H1 (cell line): ENCODE measurements around the gene POLR1D. TPM values are rescaled to one million over a fixed set of nuclear protein-coding genes. Genes with fewer than 3 reads are reported as not detected.

ENCODE experiments used
- ASH2L ChIP-seq: fragments of 200-600, 300-600 bp; sonication (generic); IDR thresholded peaks from one replicate; pipeline ENCODE4 v1.7.1; 2017; ENCODE audit warnings: low read length
- polyA plus RNA-seq, 7 experiments: library from polyadenylated mRNA; depleted of rRNA in 3 of 7; stranded (reverse) in 5 of 7; unstranded in 2 of 7; fragments of >200 nt in 5 of 7; fragments of 200-250 nt in 2 of 7; gene quantifications; 1 replicate in 5 of 7; 2 replicates in 1 of 7; 4 replicates in 1 of 7; pipeline versions ENCODE4 v1.2.1 to v1.2.3, GENCODE V29; 2011 to 2013; ENCODE audit warnings: missing spikeins in 2 of 7, mixed read lengths in 2 of 7
- total RNA-seq: library from RNA; stranded (reverse); fragmentation: NEBNext Ultra II Directional; extraction: Animal tissue kit (Norgen Biotek cat#: 25700); gene quantifications from 2 replicates; pipeline ENCODE4 v1.2.1, GENCODE V29; 2021
- TF ChIP-seq, protein P1 (sequence below): fragments of 300-600 bp; sonication (generic); IDR thresholded peaks from 2 replicates; pipeline ENCODE4 v1.7.1; 2012; ENCODE audit warnings: low read length, moderate library complexity, mild to moderate bottlenecking, inconsistent platforms; ENCODE audit not compliant: insufficient replicate concordance

POLR1D gene
- total and polyA plus RNA-seq, 2 of the 8 experiments (the other 6 are each of a cell fraction or from before 2014, with no cell fraction given) = 226 to 232 TPM

DNA sequence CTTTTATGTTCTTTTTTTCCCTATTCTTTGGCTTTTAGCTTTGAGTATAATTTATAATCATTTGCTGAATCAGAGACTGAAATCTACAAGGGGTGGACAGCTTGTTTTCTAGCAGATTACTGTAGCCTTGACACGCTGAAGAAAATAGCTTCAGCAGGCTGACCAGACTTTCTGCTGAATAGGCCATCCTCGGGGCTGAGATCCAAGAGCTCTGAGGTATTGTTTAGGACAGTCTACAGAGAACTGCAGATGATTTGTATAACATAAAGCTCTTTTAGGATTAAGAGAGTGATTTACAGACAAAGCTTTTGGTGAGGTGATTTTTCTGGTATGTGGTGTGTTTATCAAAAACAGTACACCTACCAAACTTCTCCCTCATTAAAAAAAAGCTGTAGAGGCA is 16.8 kb downstream of the POLR1D start (continued):
- TF ChIP-seq, protein P1, sequence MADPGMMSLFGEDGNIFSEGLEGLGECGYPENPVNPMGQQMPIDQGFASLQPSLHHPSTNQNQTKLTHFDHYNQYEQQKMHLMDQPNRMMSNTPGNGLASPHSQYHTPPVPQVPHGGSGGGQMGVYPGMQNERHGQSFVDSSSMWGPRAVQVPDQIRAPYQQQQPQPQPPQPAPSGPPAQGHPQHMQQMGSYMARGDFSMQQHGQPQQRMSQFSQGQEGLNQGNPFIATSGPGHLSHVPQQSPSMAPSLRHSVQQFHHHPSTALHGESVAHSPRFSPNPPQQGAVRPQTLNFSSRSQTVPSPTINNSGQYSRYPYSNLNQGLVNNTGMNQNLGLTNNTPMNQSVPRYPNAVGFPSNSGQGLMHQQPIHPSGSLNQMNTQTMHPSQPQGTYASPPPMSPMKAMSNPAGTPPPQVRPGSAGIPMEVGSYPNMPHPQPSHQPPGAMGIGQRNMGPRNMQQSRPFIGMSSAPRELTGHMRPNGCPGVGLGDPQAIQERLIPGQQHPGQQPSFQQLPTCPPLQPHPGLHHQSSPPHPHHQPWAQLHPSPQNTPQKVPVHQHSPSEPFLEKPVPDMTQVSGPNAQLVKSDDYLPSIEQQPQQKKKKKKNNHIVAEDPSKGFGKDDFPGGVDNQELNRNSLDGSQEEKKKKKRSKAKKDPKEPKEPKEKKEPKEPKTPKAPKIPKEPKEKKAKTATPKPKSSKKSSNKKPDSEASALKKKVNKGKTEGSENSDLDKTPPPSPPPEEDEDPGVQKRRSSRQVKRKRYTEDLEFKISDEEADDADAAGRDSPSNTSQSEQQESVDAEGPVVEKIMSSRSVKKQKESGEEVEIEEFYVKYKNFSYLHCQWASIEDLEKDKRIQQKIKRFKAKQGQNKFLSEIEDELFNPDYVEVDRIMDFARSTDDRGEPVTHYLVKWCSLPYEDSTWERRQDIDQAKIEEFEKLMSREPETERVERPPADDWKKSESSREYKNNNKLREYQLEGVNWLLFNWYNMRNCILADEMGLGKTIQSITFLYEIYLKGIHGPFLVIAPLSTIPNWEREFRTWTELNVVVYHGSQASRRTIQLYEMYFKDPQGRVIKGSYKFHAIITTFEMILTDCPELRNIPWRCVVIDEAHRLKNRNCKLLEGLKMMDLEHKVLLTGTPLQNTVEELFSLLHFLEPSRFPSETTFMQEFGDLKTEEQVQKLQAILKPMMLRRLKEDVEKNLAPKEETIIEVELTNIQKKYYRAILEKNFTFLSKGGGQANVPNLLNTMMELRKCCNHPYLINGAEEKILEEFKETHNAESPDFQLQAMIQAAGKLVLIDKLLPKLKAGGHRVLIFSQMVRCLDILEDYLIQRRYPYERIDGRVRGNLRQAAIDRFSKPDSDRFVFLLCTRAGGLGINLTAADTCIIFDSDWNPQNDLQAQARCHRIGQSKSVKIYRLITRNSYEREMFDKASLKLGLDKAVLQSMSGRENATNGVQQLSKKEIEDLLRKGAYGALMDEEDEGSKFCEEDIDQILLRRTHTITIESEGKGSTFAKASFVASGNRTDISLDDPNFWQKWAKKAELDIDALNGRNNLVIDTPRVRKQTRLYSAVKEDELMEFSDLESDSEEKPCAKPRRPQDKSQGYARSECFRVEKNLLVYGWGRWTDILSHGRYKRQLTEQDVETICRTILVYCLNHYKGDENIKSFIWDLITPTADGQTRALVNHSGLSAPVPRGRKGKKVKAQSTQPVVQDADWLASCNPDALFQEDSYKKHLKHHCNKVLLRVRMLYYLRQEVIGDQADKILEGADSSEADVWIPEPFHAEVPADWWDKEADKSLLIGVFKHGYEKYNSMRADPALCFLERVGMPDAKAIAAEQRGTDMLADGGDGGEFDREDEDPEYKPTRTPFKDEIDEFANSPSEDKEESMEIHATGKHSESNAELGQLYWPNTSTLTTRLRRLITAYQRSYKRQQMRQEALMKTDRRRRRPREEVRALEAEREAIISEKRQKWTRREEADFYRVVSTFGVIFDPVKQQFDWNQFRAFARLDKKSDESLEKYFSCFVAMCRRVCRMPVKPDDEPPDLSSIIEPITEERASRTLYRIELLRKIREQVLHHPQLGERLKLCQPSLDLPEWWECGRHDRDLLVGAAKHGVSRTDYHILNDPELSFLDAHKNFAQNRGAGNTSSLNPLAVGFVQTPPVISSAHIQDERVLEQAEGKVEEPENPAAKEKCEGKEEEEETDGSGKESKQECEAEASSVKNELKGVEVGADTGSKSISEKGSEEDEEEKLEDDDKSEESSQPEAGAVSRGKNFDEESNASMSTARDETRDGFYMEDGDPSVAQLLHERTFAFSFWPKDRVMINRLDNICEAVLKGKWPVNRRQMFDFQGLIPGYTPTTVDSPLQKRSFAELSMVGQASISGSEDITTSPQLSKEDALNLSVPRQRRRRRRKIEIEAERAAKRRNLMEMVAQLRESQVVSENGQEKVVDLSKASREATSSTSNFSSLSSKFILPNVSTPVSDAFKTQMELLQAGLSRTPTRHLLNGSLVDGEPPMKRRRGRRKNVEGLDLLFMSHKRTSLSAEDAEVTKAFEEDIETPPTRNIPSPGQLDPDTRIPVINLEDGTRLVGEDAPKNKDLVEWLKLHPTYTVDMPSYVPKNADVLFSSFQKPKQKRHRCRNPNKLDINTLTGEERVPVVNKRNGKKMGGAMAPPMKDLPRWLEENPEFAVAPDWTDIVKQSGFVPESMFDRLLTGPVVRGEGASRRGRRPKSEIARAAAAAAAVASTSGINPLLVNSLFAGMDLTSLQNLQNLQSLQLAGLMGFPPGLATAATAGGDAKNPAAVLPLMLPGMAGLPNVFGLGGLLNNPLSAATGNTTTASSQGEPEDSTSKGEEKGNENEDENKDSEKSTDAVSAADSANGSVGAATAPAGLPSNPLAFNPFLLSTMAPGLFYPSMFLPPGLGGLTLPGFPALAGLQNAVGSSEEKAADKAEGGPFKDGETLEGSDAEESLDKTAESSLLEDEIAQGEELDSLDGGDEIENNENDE = no peak
- TF ChIP-seq ASH2L = no peak
